ENCODE measurements around the gene INPP4B. TPM values are rescaled to one million over a fixed set of nuclear protein-coding genes. Genes with fewer than 3 reads are reported as not detected.

The INPP4B gene
- total RNA-seq, 1 experiment from 2014 or later: 17.6 TPM

- no peaks in the 10 kb centered on the region for H3K9me3 Mint-ChIP-seq (ENCODE audit: unreplicated experiment)
- no peak overlapping the region for H3K4me3 Mint-ChIP-seq (ENCODE audit: unreplicated experiment)
- no peaks in the 10 kb centered on the region for H3K27me3 Mint-ChIP-seq (ENCODE audit: insufficient read depth, unreplicated experiment)
- CTCF ChIA-PET: interaction anchor here (1.2 kb wide), 1 partner anchor 19 kb away, joined by 3 read pairs; no protein-coding TSS in a partner anchor
- intact Hi-C loops (cut with micrococcal nuclease): no loop called here
- no peak for DNase-seq (ENCODE audit: unreplicated experiment)
- BruUV-seq (replicated peaks): no TSS peak
- peaks cover 6% of the 10 kb centered on the region for H3K36me3 Mint-ChIP-seq (ENCODE audit: insufficient read depth, unreplicated experiment)
- peaks cover 44% of the 10 kb centered on the region for H3K4me1 Mint-ChIP-seq (ENCODE audit: insufficient read depth, unreplicated experiment)
- POLR2A ChIA-PET: interaction anchor here (4.0 kb wide), 1 partner anchor 26 kb away, joined by 48 read pairs; no protein-coding TSS in a partner anchor
- TF ChIP-seq CTCF (IDR thresholded peaks at IDR 0.05; ENCODE audit: unreplicated experiment): no peak
- H3K27ac Mint-ChIP-seq (ENCODE audit: low read depth, unreplicated experiment): no peak overlapping the region
These were observed 468.6 kb downstream of the INPP4B start for GRCh38 chr4:142377342-142378091.

DNA sequence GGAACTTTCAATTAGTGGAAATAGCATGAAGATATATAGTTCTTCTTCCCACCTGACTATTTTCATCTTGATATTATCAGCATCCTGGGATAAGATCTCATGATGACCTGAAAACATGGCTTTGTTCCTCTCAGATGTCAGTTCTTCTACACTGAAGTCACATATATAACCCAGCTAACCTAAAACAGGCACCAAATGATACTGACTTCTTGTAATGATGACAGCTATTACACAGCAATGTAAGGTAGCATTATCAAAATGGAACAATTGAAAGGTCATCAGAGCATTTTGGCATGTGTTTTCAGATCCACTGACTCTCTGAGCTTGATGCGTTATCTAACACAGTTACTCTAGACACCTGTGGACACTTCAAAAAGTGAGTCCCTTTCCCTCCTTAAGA, 469.9 kb downstream of the INPP4B start:
- intact Hi-C loops (cut with micrococcal nuclease): no loop called here
- ChIA-PET POLR2A (interaction anchor here (1.9 kb wide), 1 partner anchor 12 kb away, joined by 6 read pairs; no protein-coding TSS in a partner anchor), CTCF (interaction anchor here (1.1 kb wide), 1 partner anchor 23 kb away, joined by 3 read pairs; no protein-coding TSS in a partner anchor)
- BruUV-seq (replicated peaks): no TSS peak
- H3K27ac Mint-ChIP-seq (ENCODE audit: low read depth, unreplicated experiment): no peak overlapping the region
- H3K4me3 Mint-ChIP-seq (ENCODE audit: unreplicated experiment): no peak overlapping the region
- no peaks in the 10 kb centered on the region for H3K27me3 Mint-ChIP-seq (ENCODE audit: insufficient read depth, unreplicated experiment)
- peaks cover 6% of the 10 kb centered on the region for H3K36me3 Mint-ChIP-seq (ENCODE audit: insufficient read depth, unreplicated experiment)
- DNase-seq (ENCODE audit: unreplicated experiment): no peak
- H3K4me1 Mint-ChIP-seq (ENCODE audit: insufficient read depth, unreplicated experiment): peaks cover 50% of the 10 kb centered on the region
- H3K9me3 Mint-ChIP-seq (ENCODE audit: unreplicated experiment): peaks cover 4% of the 10 kb centered on the region
- TF ChIP-seq CTCF (IDR thresholded peaks at IDR 0.05; ENCODE audit: unreplicated experiment): no peak

DNA sequence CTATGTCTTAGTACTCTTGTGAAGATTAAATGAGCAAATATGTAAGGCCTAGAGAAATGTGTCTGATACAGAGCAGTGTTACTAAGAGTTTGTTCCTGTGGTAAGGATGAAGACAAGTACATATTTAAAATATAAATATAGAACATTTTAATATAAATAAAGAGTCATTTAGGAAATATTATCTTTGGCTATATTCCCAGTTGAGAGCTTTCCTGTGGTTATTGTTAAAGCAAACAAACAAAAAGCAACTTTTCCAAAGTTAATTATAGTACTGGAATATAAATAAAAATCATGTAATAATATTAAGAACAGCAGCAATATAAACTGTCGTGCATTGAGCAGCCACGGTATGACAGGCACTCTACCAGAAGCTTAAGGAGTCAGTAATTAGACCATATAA, 472.5 kb downstream of the INPP4B start:
- BruUV-seq (replicated peaks): no TSS peak
- intact Hi-C loops (cut with micrococcal nuclease): loop anchor here (5.0 kb wide), 1 partner anchor 34 kb away; no protein-coding TSS in a partner anchor
- peaks cover 2% of the 10 kb centered on the region for H3K36me3 Mint-ChIP-seq (ENCODE audit: insufficient read depth, unreplicated experiment)
- ChIA-PET POLR2A (interaction anchor here (0.7 to 3.2 kb wide), 5 partner anchors 10 to 108 kb away, joined by 3 to 18 read pairs (median 3); no protein-coding TSS in a partner anchor), CTCF (interaction anchor here (0.7 to 1.8 kb wide), 6 partner anchors 19 to 500 kb away, joined by 3 to 5 read pairs (median 4); no protein-coding TSS in a partner anchor)
- H3K27me3 Mint-ChIP-seq (ENCODE audit: insufficient read depth, unreplicated experiment): no peaks in the 10 kb centered on the region
- H3K27ac Mint-ChIP-seq (ENCODE audit: low read depth, unreplicated experiment): peak overlapping the region; percentile 61
- peaks cover 36% of the 10 kb centered on the region for H3K4me1 Mint-ChIP-seq (ENCODE audit: insufficient read depth, unreplicated experiment)
- H3K9me3 Mint-ChIP-seq (ENCODE audit: unreplicated experiment): peaks cover 16% of the 10 kb centered on the region
- TF ChIP-seq CTCF (IDR thresholded peaks at IDR 0.05; ENCODE audit: unreplicated experiment): no peak
- DNase-seq (ENCODE audit: unreplicated experiment): peak; percentile 55
- H3K4me3 Mint-ChIP-seq (ENCODE audit: unreplicated experiment): no peak overlapping the region

- Mint-ChIP-seq H3K36me3 (ENCODE audit: insufficient read depth, unreplicated experiment) (peaks cover 7% of the 10 kb centered on the region), H3K27me3 (ENCODE audit: insufficient read depth, unreplicated experiment) (no peaks in the 10 kb centered on the region), H3K4me1 (ENCODE audit: insufficient read depth, unreplicated experiment) (peaks cover 37% of the 10 kb centered on the region), H3K9me3 (ENCODE audit: unreplicated experiment) (peaks cover 19% of the 10 kb centered on the region), H3K4me3 (ENCODE audit: unreplicated experiment) (no peak overlapping the region), H3K27ac (ENCODE audit: low read depth, unreplicated experiment) (peak overlapping the region; percentile 61)
- ChIA-PET CTCF (interaction anchor here (0.7 to 1.3 kb wide), 5 partner anchors 19 to 501 kb away, joined by 3 to 5 read pairs (median 3); no protein-coding TSS in a partner anchor), POLR2A (interaction anchor here (0.9 to 3.2 kb wide), 3 partner anchors 11 to 34 kb away, joined by 3 to 18 read pairs (median 7); no protein-coding TSS in a partner anchor)
- DNase-seq (ENCODE audit: unreplicated experiment): no peak
- BruUV-seq (replicated peaks): no TSS peak
- intact Hi-C loops (cut with micrococcal nuclease): loop anchor here (5.0 kb wide), 1 partner anchor 35 kb away; no protein-coding TSS in a partner anchor
- no peak for TF ChIP-seq CTCF (IDR thresholded peaks at IDR 0.05; ENCODE audit: unreplicated experiment)
These were observed 473.4 kb downstream of the INPP4B start for GRCh38 chr4:142372530-142373260.
